SU-DHL-6 (cell line): ENCODE measurements around the gene DLG2.

Experiments
- H2AFZ ChIP-seq: fragments of 200-600 bp; sonication (generic); 2 replicates; pipeline ENCODE4 v1.6.1; 2014; ENCODE audit warnings: low read depth, mild to moderate bottlenecking, moderate library complexity, mixed read lengths, antibody characterized with exemption, low read length; ENCODE audit not compliant: severe bottlenecking
- H3F3A ChIP-seq: fragments of 200-600 bp; shearing (Covaris generic); 2 replicates; pipeline ENCODE4 v1.6.0; 2016; ENCODE audit warnings: antibody characterized with exemption, mild to moderate bottlenecking; ENCODE audit not compliant: insufficient read depth
- H3K27ac ChIP-seq: fragments of 200-600 bp; sonication (generic); 2 replicates; pipeline ENCODE4 v1.5.1; 2016; ENCODE audit warnings: low read depth, mild to moderate bottlenecking, low read length, moderate library complexity, mixed read lengths
- H3K27me3 ChIP-seq: fragments of 200-600 bp; sonication (generic), shearing (Covaris generic); 2 replicates; pipeline ENCODE4 v1.6.0; 2014; ENCODE audit warnings: mild to moderate bottlenecking, low read length
- H3K36me3 ChIP-seq: fragments of 200-600 bp; sonication (generic); 2 replicates; pipeline ENCODE4 v1.6.1; 2014; ENCODE audit warnings: mild to moderate bottlenecking, low read length, mixed read lengths
- H3K4me2 ChIP-seq: fragments of 300-600, 200-600 bp; shearing (Covaris generic), sonication (generic); 2 replicates; pipeline ENCODE4 v1.6.0; 2014; ENCODE audit warnings: low read length, low read depth, mild to moderate bottlenecking; ENCODE audit not compliant: poor library complexity, severe bottlenecking
- H3K4me3 ChIP-seq: fragments of 200-600 bp; sonication (generic); 2 replicates; pipeline ENCODE4 v1.5.1; 2014; ENCODE audit warnings: antibody characterized with exemption, low read length, mild to moderate bottlenecking, mixed read lengths; ENCODE audit not compliant: insufficient read depth, poor library complexity, severe bottlenecking
- H3K79me2 ChIP-seq: fragments of 200-600 bp; sonication (generic); 2 replicates; pipeline ENCODE4 v1.6.1; 2014; ENCODE audit warnings: mild to moderate bottlenecking, low read length, moderate library complexity; ENCODE audit not compliant: insufficient read depth
- H3K9ac ChIP-seq: fragments of 200-600 bp; sonication (generic); 2 replicates; pipeline ENCODE4 v1.7.0; 2014; ENCODE audit warnings: mild to moderate bottlenecking, low read length
- H3K9me2 ChIP-seq: fragments of 200-600 bp; sonication (generic); replicated peaks from 2 replicates; pipeline ENCODE4 v1.6.1; 2014; ENCODE audit warnings: low read length; ENCODE audit not compliant: insufficient read depth
- H3K9me3 ChIP-seq: fragments of 200-600 bp; sonication (generic); 2 replicates; pipeline ENCODE4 v1.6.1; 2014; ENCODE audit warnings: low read length, mixed read lengths; ENCODE audit not compliant: insufficient read depth
- H4K20me1 ChIP-seq: fragments of 200-600 bp; sonication (generic); 2 replicates; pipeline ENCODE4 v1.6.1; 2014; ENCODE audit warnings: low read depth, mild to moderate bottlenecking, antibody characterized with exemption, low read length, moderate library complexity, mixed read lengths
- EZH2phosphoT487 ChIP-seq: fragments of 200-600 bp; sonication (generic), shearing (Covaris generic); conservative IDR thresholded peaks from 2 replicates; pipeline ENCODE4 v1.6.1; 2018; ENCODE audit warnings: mild to moderate bottlenecking, antibody characterized with exemption, low read length, moderate library complexity, mixed read lengths
- TF ChIP-seq, protein P1 (sequence below): fragments of 200-600 bp; sonication (generic); IDR thresholded peaks from one replicate; pipeline ENCODE4 v1.5.1; 2017; ENCODE audit warnings: antibody characterized with exemption, mild to moderate bottlenecking, low read length, moderate library complexity; ENCODE audit not compliant: insufficient read depth, poor library complexity, severe bottlenecking

The DLG2 gene

DNA sequence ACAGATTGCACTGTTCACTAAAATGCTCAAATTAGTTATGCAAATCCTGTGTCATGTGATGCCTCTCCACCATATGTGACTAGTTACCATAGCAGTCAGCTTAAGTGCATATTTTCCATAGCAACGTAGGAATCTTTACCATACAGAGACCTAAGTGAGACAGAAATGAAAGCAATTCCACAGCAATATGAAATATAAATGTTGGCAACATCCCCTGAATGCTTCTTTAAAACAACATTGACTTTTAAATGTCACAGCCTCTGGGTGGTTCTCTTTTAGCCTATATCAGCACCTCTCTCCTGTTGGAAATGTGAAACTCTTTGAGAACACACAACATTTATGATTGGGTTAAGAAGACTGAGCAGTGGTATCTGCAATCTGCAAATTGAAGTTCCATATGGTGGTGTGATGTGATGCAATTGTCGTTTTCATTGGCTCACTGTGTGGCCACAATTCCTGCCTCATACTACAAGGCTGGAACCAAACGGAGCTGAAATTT lies 814.6 kb downstream of the DLG2 start:
- no peaks in the 10 kb centered on the region for H3K79me2 ChIP-seq
- no peak overlapping the region for H3K4me3 ChIP-seq
- H3K36me3 ChIP-seq: no peaks in the 10 kb centered on the region
- TF ChIP-seq, protein P1, sequence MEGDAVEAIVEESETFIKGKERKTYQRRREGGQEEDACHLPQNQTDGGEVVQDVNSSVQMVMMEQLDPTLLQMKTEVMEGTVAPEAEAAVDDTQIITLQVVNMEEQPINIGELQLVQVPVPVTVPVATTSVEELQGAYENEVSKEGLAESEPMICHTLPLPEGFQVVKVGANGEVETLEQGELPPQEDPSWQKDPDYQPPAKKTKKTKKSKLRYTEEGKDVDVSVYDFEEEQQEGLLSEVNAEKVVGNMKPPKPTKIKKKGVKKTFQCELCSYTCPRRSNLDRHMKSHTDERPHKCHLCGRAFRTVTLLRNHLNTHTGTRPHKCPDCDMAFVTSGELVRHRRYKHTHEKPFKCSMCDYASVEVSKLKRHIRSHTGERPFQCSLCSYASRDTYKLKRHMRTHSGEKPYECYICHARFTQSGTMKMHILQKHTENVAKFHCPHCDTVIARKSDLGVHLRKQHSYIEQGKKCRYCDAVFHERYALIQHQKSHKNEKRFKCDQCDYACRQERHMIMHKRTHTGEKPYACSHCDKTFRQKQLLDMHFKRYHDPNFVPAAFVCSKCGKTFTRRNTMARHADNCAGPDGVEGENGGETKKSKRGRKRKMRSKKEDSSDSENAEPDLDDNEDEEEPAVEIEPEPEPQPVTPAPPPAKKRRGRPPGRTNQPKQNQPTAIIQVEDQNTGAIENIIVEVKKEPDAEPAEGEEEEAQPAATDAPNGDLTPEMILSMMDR: no peak
- TF ChIP-seq EZH2phosphoT487: no peak
- H3K27ac ChIP-seq: no peak overlapping the region
- no peaks in the 10 kb centered on the region for H4K20me1 ChIP-seq
- no peak overlapping the region for H3K9ac ChIP-seq
- H2AFZ ChIP-seq: no peak overlapping the region
- no peak overlapping the region for H3K4me2 ChIP-seq
- no peaks in the 10 kb centered on the region for H3K9me3 ChIP-seq
- H3F3A ChIP-seq: no peaks in the 10 kb centered on the region; the same call in 1 of the 2 replicates
- no peaks in the 10 kb centered on the region for H3K9me2 ChIP-seq
- no peaks in the 10 kb centered on the region for H3K27me3 ChIP-seq

DNA sequence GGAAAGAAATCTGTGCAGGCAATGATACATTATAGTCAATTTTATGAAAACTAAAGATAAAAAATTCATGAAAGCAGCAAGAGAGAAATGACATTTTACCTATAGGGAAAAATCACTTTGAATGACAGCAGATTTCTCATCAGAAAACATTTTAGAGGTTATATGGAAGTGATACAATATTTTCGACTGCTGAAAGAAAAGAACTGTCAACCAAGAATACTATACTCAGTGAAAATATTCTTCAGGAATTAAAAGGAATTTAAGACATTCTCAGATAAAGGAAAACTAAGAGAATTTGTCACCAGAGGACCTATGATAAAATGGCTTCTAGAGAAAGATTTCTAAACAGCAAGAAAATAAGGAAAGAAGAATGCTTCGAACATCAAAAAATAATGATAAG lies 820.8 kb downstream of the DLG2 start:
- Histone ChIP-seq H3K4me3 (no peak overlapping the region), H3K9me2 (no peaks in the 10 kb centered on the region), H3K36me3 (no peaks in the 10 kb centered on the region), H3K4me2 (no peak overlapping the region), H2AFZ (no peak overlapping the region), H4K20me1 (no peaks in the 10 kb centered on the region), H3K9me3 (no peaks in the 10 kb centered on the region), H3K27me3 (no peaks in the 10 kb centered on the region), H3K79me2 (no peaks in the 10 kb centered on the region), H3K27ac (no peak overlapping the region), H3F3A (no peaks in the 10 kb centered on the region; the same call in 1 of the 2 replicates), H3K9ac (no peak overlapping the region)
- no peak for TF ChIP-seq EZH2phosphoT487
- TF ChIP-seq, protein P1: no peak

DNA sequence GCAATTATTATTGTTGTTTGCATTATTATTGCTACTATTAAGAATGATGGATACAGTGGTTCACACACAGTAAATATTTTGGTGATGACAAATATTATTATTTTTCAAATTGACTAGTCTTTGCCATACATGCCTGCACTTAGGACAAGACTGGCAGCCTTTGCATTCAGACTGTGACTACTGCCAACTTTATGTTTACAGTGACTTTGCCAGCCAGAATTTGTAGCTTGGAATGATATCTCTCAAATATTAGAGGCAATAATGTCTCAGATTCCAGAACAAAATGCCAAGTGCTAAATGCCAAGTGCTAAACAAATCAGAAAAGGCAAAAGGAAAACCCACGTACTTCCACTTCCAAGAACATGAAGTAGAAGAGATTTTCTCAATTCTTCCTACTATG lies 823.1 kb downstream of the DLG2 start:
- Histone ChIP-seq H3K36me3 (no peaks in the 10 kb centered on the region), H3K79me2 (no peaks in the 10 kb centered on the region), H3K27ac (no peak overlapping the region), H3F3A (no peaks in the 10 kb centered on the region; the same call in 1 of the 2 replicates), H3K4me2 (no peak overlapping the region), H2AFZ (no peak overlapping the region), H3K9ac (no peak overlapping the region), H3K4me3 (no peak overlapping the region), H3K9me3 (no peaks in the 10 kb centered on the region), H4K20me1 (no peaks in the 10 kb centered on the region), H3K27me3 (no peaks in the 10 kb centered on the region), H3K9me2 (no peaks in the 10 kb centered on the region)
- no peak for TF ChIP-seq EZH2phosphoT487
- TF ChIP-seq, protein P1: no peak
